Measurements from ENCODE around the gene TOMM20L.

DNA sequence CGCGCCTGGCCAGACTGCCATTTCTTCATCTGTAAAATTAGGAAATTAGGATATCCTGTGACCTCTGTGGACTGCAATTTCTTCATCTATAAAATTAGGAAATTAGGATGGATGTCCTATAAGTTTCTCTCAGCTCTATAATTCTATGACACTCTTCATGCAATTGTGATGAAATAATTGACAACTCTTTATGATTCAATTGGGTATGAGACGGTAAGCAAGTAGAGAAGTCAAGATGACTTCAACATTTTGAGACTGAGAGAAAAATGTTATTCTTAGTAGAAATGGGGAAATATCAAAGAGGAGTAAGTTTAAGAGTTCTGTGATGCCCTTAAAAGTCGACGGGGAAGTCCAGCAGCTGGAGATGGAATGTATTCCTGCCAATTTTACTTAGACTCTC, 43.7 kb downstream of the TOMM20L start:
- no peak for TF ChIP-seq POLR2A (IDR thresholded peaks at IDR 0.05)
- TF ChIP-seq, protein P1, sequence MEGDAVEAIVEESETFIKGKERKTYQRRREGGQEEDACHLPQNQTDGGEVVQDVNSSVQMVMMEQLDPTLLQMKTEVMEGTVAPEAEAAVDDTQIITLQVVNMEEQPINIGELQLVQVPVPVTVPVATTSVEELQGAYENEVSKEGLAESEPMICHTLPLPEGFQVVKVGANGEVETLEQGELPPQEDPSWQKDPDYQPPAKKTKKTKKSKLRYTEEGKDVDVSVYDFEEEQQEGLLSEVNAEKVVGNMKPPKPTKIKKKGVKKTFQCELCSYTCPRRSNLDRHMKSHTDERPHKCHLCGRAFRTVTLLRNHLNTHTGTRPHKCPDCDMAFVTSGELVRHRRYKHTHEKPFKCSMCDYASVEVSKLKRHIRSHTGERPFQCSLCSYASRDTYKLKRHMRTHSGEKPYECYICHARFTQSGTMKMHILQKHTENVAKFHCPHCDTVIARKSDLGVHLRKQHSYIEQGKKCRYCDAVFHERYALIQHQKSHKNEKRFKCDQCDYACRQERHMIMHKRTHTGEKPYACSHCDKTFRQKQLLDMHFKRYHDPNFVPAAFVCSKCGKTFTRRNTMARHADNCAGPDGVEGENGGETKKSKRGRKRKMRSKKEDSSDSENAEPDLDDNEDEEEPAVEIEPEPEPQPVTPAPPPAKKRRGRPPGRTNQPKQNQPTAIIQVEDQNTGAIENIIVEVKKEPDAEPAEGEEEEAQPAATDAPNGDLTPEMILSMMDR (IDR thresholded peaks at IDR 0.05), result no peak
- TF ChIP-seq EP300 (IDR thresholded peaks at IDR 0.05), result no peak
